Adrenal gland (tissue), 5 donors: ENCODE measurements around the gene C19orf38.

Experiments
- CTCF ChIP-seq, 6 experiments: fragments of 450-650 bp in 4 of 6; fragments of 200-600 bp in 2 of 6; sonication (generic) in 1 of 6; IDR thresholded peaks; 1 replicate in 5 of 6; 2 replicates in 1 of 6; pipeline versions ENCODE4 v1.5.1 to v1.8.0; 2016 to 2021; ENCODE audit warnings: antibody characterized with exemption in 6 of 6, mild to moderate bottlenecking in 2 of 6, moderate library complexity in 1 of 6
- POLR2A ChIP-seq, 2 donors: fragments of 450-650 bp; IDR thresholded peaks; one replicate each; pipeline ENCODE4 v1.6.1; 2017; ENCODE audit warnings: antibody characterized with exemption in 2 of 2, mild to moderate bottlenecking in 2 of 2, moderate library complexity in 1 of 2
- donor health status: DM: no; HTN: no; CAD: no.

GRCh38 chr19:10888421-10888866 lies 40.2 kb downstream of the C19orf38 start:
- no peak for TF ChIP-seq CTCF (IDR thresholded peaks at IDR 0.05)
- TF ChIP-seq POLR2A (IDR thresholded peaks at IDR 0.05): no peak
